A549 (cell line): ENCODE measurements around the gene TACC2. TPM values are rescaled to one million over a fixed set of nuclear protein-coding genes. Genes with fewer than 3 reads are reported as not detected.
A peak's percentile ranks its signal among the peaks of the same experiment; 100 is the strongest.

ENCODE experiments used
- ATAC-seq, 2 experiments: fragments of 200-7000 bp in 1 of 2; fragments of >200 bp in 1 of 2; cut with Nextera tagmentation in 1 of 2; cut with Tn5 transposase in 1 of 2; 3 replicates each; pipeline versions ENCODE4 v1.8.0 to v1.9.1; 2018 to 2020; ENCODE audit warnings: mild to moderate bottlenecking in 1 of 2, moderate library complexity in 1 of 2
- CTCF ChIA-PET: fragments of 300-600 bp; sonication (Branson Sonifier 250); formaldehyde crosslinking; extraction: SDS; loops from one replicate; lab custom pipeline; 2021; ENCODE audit warnings: antibody characterized with exemption, inconsistent platforms; lab: Yijun Ruan, JAX
- POLR2A ChIA-PET: fragments of 350-600 bp; formaldehyde crosslinking; extraction: SDS; loops from one replicate; lab custom pipeline; 2021; ENCODE audit warnings: antibody characterized with exemption, inconsistent platforms; lab: Yijun Ruan, JAX
- DNase-seq, 2 experiments: peaks; one replicate each; pipeline versions ENCODE4 v3.0.0 to v3.0.0-alpha.2; 2011 to 2016; ENCODE audit warnings: low read depth in 1 of 2, low spot score in 1 of 2
- FAIRE-seq: peaks from 2 replicates; lab custom pipeline; 2011; peaks lifted over from hg19 to GRCh38; lab: Jason Lieb, UNC
- H3K27ac ChIP-seq, 2 experiments: fragments of >200 bp; sonication (Bioruptor Twin); formaldehyde crosslinking; 3 replicates each; pipeline ENCODE4 v1.5.1; 2016 to 2017
- H3K4me1 ChIP-seq: fragments of >200 bp; sonication (Bioruptor Twin); formaldehyde crosslinking; 3 replicates; pipeline ENCODE4 v1.6.1; 2016
- H3K4me2 ChIP-seq: fragments of >200 bp; sonication (Bioruptor Twin); formaldehyde crosslinking; 3 replicates; pipeline ENCODE4 v1.6.1; 2016
- H3K4me3 ChIP-seq: fragments of >200 bp; sonication (Bioruptor Twin); formaldehyde crosslinking; 3 replicates; pipeline ENCODE4 v1.5.1; 2016
- H3K9me3 ChIP-seq: fragments of >200 bp; sonication (Bioruptor Twin); formaldehyde crosslinking; 3 replicates; pipeline ENCODE4 v1.6.1; 2016
- BCL3 ChIP-seq: fragments of >200 bp; sonication (Bioruptor Twin); formaldehyde crosslinking; IDR thresholded peaks from 3 replicates; pipeline ENCODE4 v1.6.1; 2016
- BHLHE40 ChIP-seq: IDR thresholded peaks from 2 replicates; pipeline ENCODE4 v1.6.1; 2012; ENCODE audit warnings: low read depth, low read length, inconsistent platforms
- GATA3 ChIP-seq: IDR thresholded peaks from 2 replicates; pipeline ENCODE4 v1.6.1; 2012; ENCODE audit warnings: borderline replicate concordance
- HDAC2 ChIP-seq: fragments of 200-600 bp; sonication (generic); IDR thresholded peaks from 2 replicates; pipeline ENCODE4 v1.6.1; 2016
- HOXB13 ChIP-seq: fragments of 250-450 bp; sonication (Bioruptor Pico); IDR thresholded peaks from 2 replicates; pipeline ENCODE4 v1.5.0; 2020; ENCODE audit warnings: low read depth, mild to moderate bottlenecking, moderate library complexity
- MAFK ChIP-seq: fragments of 450-650 bp; IDR thresholded peaks from 2 replicates; pipeline ENCODE4 v1.6.1; 2014; ENCODE audit not compliant: partially characterized antibody
- MYC ChIP-seq: IDR thresholded peaks from 2 replicates; pipeline ENCODE4 v1.6.1; 2012; ENCODE audit warnings: mild to moderate bottlenecking, inconsistent platforms, low read length, improper control_type of control experiment, borderline replicate concordance
- NFE2L2 ChIP-seq: fragments of 150-350 bp; conservative IDR thresholded peaks from 2 replicates; pipeline ENCODE4 v1.6.1; 2014; ENCODE audit warnings: low read length
- RARB ChIP-seq: fragments of 250-450 bp; sonication (Bioruptor Pico); IDR thresholded peaks from 2 replicates; pipeline ENCODE4 v1.8.0; 2021; ENCODE audit warnings: mild to moderate bottlenecking, moderate library complexity
- RFX5 ChIP-seq: fragments of 450-650 bp; IDR thresholded peaks from 2 replicates; pipeline ENCODE4 v1.7.1; 2014; ENCODE audit warnings: antibody characterized with exemption, mild to moderate bottlenecking, moderate library complexity
- RNF2 ChIP-seq: fragments of 200-600 bp; sonication (generic); IDR thresholded peaks from 2 replicates; pipeline ENCODE4 v1.6.1; 2016; ENCODE audit warnings: low read depth, mild to moderate bottlenecking, antibody characterized with exemption, moderate library complexity, borderline replicate concordance
- SMC3 ChIP-seq: fragments of >200 bp; sonication (Bioruptor Twin); formaldehyde crosslinking; IDR thresholded peaks from 3 replicates; pipeline ENCODE4 v1.6.1; 2018; ENCODE audit warnings: inconsistent platforms
- TP53 ChIP-seq: fragments of 250-450 bp; sonication (Bioruptor Pico); IDR thresholded peaks from 2 replicates; pipeline ENCODE4 v1.5.0; 2021; ENCODE audit warnings: mild to moderate bottlenecking, moderate library complexity
- ZSCAN20 ChIP-seq: fragments of 250-450 bp; sonication (Bioruptor Pico); IDR thresholded peaks from 2 replicates; pipeline ENCODE4 v1.8.0; 2022; ENCODE audit warnings: mild to moderate bottlenecking, moderate library complexity
- WGBS: methylation state at CpG from one replicate; pipeline ENCODE4 v1.1.6; 2017; ENCODE audit errors: missing lambda C conversion rate; 5-methylcytosine and 5-hydroxymethylcytosine counted together
- polyA plus RNA-seq, 4 experiments: library from polyadenylated mRNA; depleted of rRNA in 3 of 4; stranded (reverse); fragments of >200 nt; fragmentation: RNase III in 1 of 4; extraction: RNeasy Plus Mini Kit Qiagen cat#74134 plus additional on column Dnase treatment in 1 of 4; gene quantifications; 2 replicates in 3 of 4; 3 replicates in 1 of 4; pipeline ENCODE4 v1.2.3, GENCODE V29; 2011 to 2017
- TF ChIP-seq, protein P1 (sequence below): fragments of 200-600 bp; sonication (generic); IDR thresholded peaks from 2 replicates; pipeline ENCODE4 v1.6.1; 2016; ENCODE audit warnings: antibody characterized with exemption, mild to moderate bottlenecking, moderate library complexity
- TF ChIP-seq, protein P2 (sequence below): fragments of 250-450 bp; sonication (Bioruptor Pico); IDR thresholded peaks from 2 replicates; pipeline ENCODE4 v1.5.0; 2020; ENCODE audit warnings: low read depth, mild to moderate bottlenecking, moderate library complexity
- TF ChIP-seq, protein P3 (sequence below): fragments of >200 bp; sonication (Bioruptor Twin); formaldehyde crosslinking; IDR thresholded peaks from 2 replicates; pipeline ENCODE4 v1.6.1; 2016
- TF ChIP-seq, protein P4 (sequence below): IDR thresholded peaks from 2 replicates; pipeline ENCODE4 v1.6.1; 2012
- TF ChIP-seq, protein P5 (sequence below): fragments of 250-450 bp; sonication (Bioruptor Pico); IDR thresholded peaks from 2 replicates; pipeline ENCODE4 v1.5.0; 2021; ENCODE audit warnings: mild to moderate bottlenecking, moderate library complexity, borderline replicate concordance

The TACC2 gene
- polyA plus RNA-seq, 2 of the 4 experiments (the other 2 are of a cell fraction) = 83.3 to 128 TPM

GRCh38 chr10:122147663-122148062 lies 158.7 kb downstream of the TACC2 start:
- TF ChIP-seq MYC (no peak), RNF2 (no peak), RFX5 (no peak), HOXB13 (CRISPR knock-in tag) (no peak), BHLHE40 (no peak), NFE2L2 (no peak), TP53 (no peak)
- TF ChIP-seq, all 56 proteins: peak for 0
- FAIRE-seq (no peak), DNase-seq (no peak), ATAC-seq (no peak)
- CTCF ChIA-PET = interaction anchor here (0.6 kb wide), 1 partner anchor 238 kb away, joined by 3 read pairs; no protein-coding TSS in a partner anchor
- Histone ChIP-seq H3K27ac (peak overlapping the region in 1 of 2 experiments; percentile 33; a peak in 2 of 6 replicates), H3K4me1 (peaks cover 42% of the 10 kb centered on the region), H3K4me3 (no peak overlapping the region), H3K9me3 (peaks cover 12% of the 10 kb centered on the region; the same call in 2 of the 3 replicates), H3K4me2 (no peak overlapping the region)
- 89% methylated on average over 7 of the region's 7 CpGs for WGBS
- POLR2A ChIA-PET = no interaction called here

DNA sequence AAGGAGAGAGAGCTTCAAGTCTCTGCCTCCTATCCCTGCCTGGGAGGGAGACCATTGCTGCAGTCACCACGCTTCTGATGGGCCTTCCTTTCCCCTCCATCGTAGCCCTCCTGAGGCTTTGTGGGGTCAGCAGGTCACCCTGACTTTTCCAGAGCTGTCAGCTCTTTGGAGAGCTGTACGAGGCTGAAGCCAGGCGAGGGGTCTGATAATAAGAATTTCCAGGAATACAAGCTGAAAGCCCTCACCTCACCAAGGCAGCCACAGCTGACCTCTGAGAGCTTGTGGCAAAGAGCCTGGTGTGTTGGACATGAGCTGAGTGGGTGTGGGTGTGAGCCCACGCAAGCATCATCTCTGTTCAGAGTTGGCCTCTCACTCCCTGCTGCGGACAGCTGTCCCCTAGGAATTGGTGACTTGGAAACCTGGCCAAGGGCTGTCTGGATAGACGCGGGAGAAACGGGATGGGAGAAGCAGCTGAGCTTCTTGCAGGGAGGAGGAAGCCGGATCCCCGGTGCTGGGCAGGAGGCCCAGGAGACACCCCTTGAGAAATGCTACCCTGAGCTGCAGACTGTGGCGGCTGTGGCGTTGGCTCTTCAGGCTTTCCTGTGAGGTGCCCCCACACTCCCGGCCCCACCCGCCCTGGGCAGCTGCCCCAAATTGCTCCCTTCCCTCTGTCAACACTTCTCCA lies 160.1 kb downstream of the TACC2 start:
- no peak for FAIRE-seq
- no peak overlapping the region for H3K4me3 ChIP-seq
- CTCF ChIA-PET = interaction anchor here (0.7 kb wide), 1 partner anchor 23 kb away, joined by 3 read pairs; no protein-coding TSS in a partner anchor
- no peak overlapping the region for H3K4me2 ChIP-seq
- no peak for ATAC-seq
- peak overlapping the region in 1 of 2 experiments; percentile 47; a peak in 3 of 6 replicates for H3K27ac ChIP-seq
- H3K9me3 ChIP-seq = peaks cover 12% of the 10 kb centered on the region; the same call in 2 of the 3 replicates
- TF ChIP-seq HDAC2 (no peak), GATA3 (no peak), SMC3 (no peak), MAFK (no peak), ZSCAN20 (CRISPR knock-in tag) (no peak), BCL3 (no peak), RARB (CRISPR knock-in tag) (no peak)
- TF ChIP-seq, protein P1, sequence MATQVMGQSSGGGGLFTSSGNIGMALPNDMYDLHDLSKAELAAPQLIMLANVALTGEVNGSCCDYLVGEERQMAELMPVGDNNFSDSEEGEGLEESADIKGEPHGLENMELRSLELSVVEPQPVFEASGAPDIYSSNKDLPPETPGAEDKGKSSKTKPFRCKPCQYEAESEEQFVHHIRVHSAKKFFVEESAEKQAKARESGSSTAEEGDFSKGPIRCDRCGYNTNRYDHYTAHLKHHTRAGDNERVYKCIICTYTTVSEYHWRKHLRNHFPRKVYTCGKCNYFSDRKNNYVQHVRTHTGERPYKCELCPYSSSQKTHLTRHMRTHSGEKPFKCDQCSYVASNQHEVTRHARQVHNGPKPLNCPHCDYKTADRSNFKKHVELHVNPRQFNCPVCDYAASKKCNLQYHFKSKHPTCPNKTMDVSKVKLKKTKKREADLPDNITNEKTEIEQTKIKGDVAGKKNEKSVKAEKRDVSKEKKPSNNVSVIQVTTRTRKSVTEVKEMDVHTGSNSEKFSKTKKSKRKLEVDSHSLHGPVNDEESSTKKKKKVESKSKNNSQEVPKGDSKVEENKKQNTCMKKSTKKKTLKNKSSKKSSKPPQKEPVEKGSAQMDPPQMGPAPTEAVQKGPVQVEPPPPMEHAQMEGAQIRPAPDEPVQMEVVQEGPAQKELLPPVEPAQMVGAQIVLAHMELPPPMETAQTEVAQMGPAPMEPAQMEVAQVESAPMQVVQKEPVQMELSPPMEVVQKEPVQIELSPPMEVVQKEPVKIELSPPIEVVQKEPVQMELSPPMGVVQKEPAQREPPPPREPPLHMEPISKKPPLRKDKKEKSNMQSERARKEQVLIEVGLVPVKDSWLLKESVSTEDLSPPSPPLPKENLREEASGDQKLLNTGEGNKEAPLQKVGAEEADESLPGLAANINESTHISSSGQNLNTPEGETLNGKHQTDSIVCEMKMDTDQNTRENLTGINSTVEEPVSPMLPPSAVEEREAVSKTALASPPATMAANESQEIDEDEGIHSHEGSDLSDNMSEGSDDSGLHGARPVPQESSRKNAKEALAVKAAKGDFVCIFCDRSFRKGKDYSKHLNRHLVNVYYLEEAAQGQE = no peak
- TF ChIP-seq, protein P2, sequence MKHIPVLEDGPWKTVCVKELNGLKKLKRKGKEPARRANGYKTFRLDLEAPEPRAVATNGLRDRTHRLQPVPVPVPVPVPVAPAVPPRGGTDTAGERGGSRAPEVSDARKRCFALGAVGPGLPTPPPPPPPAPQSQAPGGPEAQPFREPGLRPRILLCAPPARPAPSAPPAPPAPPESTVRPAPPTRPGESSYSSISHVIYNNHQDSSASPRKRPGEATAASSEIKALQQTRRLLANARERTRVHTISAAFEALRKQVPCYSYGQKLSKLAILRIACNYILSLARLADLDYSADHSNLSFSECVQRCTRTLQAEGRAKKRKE (CRISPR knock-in tag) = no peak
- TF ChIP-seq, protein P3, sequence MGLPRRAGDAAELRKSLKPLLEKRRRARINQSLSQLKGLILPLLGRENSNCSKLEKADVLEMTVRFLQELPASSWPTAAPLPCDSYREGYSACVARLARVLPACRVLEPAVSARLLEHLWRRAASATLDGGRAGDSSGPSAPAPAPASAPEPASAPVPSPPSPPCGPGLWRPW = no peak
- TF ChIP-seq, protein P4, sequence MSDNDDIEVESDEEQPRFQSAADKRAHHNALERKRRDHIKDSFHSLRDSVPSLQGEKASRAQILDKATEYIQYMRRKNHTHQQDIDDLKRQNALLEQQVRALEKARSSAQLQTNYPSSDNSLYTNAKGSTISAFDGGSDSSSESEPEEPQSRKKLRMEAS = no peak
- TF ChIP-seq, protein P5, sequence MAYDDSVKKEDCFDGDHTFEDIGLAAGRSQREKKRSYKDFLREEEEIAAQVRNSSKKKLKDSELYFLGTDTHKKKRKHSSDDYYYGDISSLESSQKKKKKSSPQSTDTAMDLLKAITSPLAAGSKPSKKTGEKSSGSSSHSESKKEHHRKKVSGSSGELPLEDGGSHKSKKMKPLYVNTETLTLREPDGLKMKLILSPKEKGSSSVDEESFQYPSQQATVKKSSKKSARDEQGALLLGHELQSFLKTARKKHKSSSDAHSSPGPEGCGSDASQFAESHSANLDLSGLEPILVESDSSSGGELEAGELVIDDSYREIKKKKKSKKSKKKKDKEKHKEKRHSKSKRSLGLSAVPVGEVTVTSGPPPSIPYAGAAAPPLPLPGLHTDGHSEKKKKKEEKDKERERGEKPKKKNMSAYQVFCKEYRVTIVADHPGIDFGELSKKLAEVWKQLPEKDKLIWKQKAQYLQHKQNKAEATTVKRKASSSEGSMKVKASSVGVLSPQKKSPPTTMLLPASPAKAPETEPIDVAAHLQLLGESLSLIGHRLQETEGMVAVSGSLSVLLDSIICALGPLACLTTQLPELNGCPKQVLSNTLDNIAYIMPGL (CRISPR knock-in tag) = no peak
- WGBS = 87% methylated on average over 13 of the region's 15 CpGs
- peaks cover 28% of the 10 kb centered on the region for H3K4me1 ChIP-seq
- no peak for DNase-seq
- POLR2A ChIA-PET = interaction anchor here (0.5 kb wide), 1 partner anchor 125 kb away, joined by 4 read pairs; no protein-coding TSS in a partner anchor
